ENCODE data around the gene ZNF616. TPM values are rescaled to one million over a fixed set of nuclear protein-coding genes. Genes with fewer than 3 reads are reported as not detected.
A peak's percentile ranks its signal among the peaks of the same experiment; 100 is the strongest.

ZNF616 gene
- total RNA-seq, result 5.1 and 7.5 TPM in 2 replicates

GRCh38 chr19:52139252-52140031 lies at the start of gene ZNF616:
Gene ZNF616 (minus strand): TSS chr19:52139938. CDS start chr19:52130512, 9,426 bp downstream.
- DNase-seq (ENCODE audit: extremely low read depth, low read depth, low spot score), result peak; percentile 63

GRCh38 chr19:52188822-52189734 lies 49.3 kb upstream of the ZNF616 start:
- no peak for DNase-seq (ENCODE audit: extremely low read depth, low read depth, low spot score)

- no peak for DNase-seq (ENCODE audit: extremely low read depth, low read depth, low spot score)
Observed at GRCh38 chr19:52187407-52187806, 47.7 kb upstream of the ZNF616 start.

GRCh38 chr19:52176574-52176973 lies 36.8 kb upstream of the ZNF616 start:
- DNase-seq (ENCODE audit: extremely low read depth, low read depth, low spot score), result no peak

GRCh38 chr19:52172347-52172746 lies 32.6 kb upstream of the ZNF616 start:
- DNase-seq (ENCODE audit: extremely low read depth, low read depth, low spot score), result no peak

- DNase-seq (ENCODE audit: extremely low read depth, low read depth, low spot score), result no peak
Observed at GRCh38 chr19:52171321-52172169, 31.8 kb upstream of the ZNF616 start, which contains the start of gene ZNF836. Gene ZNF836 (minus strand): TSS chr19:52171621. CDS start chr19:52168072, 3,549 bp downstream.

- DNase-seq (ENCODE audit: extremely low read depth, low read depth, low spot score), result no peak
Observed at GRCh38 chr19:52170863-52171320, 31.2 kb upstream of the ZNF616 start.

- DNase-seq (ENCODE audit: extremely low read depth, low read depth, low spot score), result no peak
Observed at GRCh38 chr19:52170304-52170703, 30.6 kb upstream of the ZNF616 start.

- no peak for DNase-seq (ENCODE audit: extremely low read depth, low read depth, low spot score)
Observed at GRCh38 chr19:52155596-52156359, 16.0 kb upstream of the ZNF616 start.

GRCh38 chr19:52148256-52148655 lies 8.5 kb upstream of the ZNF616 start:
- no peak for DNase-seq (ENCODE audit: extremely low read depth, low read depth, low spot score)

GRCh38 chr19:52142001-52142595 lies 2.4 kb upstream of the ZNF616 start:
- no peak for DNase-seq (ENCODE audit: extremely low read depth, low read depth, low spot score)

GRCh38 chr19:52141203-52141602 lies 1.5 kb upstream of the ZNF616 start:
- no peak for DNase-seq (ENCODE audit: extremely low read depth, low read depth, low spot score)

- DNase-seq (ENCODE audit: extremely low read depth, low read depth, low spot score), result no peak
Observed at GRCh38 chr19:52140032-52140710, 433 bp upstream of the ZNF616 start.

GRCh38 chr19:52138983-52139251 lies 821 bp downstream of the ZNF616 start:
- no peak for DNase-seq (ENCODE audit: extremely low read depth, low read depth, low spot score)

GRCh38 chr19:52138278-52138982 lies 1.3 kb downstream of the ZNF616 start:
- DNase-seq (ENCODE audit: extremely low read depth, low read depth, low spot score), result no peak

- DNase-seq (ENCODE audit: extremely low read depth, low read depth, low spot score), result no peak
Observed at GRCh38 chr19:52120286-52120685, 19.5 kb downstream of the ZNF616 start.

GRCh38 chr19:52115526-52116053 lies 24.1 kb downstream of the ZNF616 start:
- DNase-seq (ENCODE audit: extremely low read depth, low read depth, low spot score), result no peak

GRCh38 chr19:52114691-52115090 lies 25.0 kb downstream of the ZNF616 start:
- no peak for DNase-seq (ENCODE audit: extremely low read depth, low read depth, low spot score)

Measured in glomerular endothelial cell (primary cell).